ENCODE results near the gene CLK1. TPM values are rescaled to one million over a fixed set of nuclear protein-coding genes. Genes with fewer than 3 reads are reported as not detected.

The CLK1 gene
- total and polyA plus RNA-seq, 2 of the 13 experiments (the other 11 are each of a cell fraction or from before 2014, with no cell fraction given) = 66.6 to 101 TPM

DNA sequence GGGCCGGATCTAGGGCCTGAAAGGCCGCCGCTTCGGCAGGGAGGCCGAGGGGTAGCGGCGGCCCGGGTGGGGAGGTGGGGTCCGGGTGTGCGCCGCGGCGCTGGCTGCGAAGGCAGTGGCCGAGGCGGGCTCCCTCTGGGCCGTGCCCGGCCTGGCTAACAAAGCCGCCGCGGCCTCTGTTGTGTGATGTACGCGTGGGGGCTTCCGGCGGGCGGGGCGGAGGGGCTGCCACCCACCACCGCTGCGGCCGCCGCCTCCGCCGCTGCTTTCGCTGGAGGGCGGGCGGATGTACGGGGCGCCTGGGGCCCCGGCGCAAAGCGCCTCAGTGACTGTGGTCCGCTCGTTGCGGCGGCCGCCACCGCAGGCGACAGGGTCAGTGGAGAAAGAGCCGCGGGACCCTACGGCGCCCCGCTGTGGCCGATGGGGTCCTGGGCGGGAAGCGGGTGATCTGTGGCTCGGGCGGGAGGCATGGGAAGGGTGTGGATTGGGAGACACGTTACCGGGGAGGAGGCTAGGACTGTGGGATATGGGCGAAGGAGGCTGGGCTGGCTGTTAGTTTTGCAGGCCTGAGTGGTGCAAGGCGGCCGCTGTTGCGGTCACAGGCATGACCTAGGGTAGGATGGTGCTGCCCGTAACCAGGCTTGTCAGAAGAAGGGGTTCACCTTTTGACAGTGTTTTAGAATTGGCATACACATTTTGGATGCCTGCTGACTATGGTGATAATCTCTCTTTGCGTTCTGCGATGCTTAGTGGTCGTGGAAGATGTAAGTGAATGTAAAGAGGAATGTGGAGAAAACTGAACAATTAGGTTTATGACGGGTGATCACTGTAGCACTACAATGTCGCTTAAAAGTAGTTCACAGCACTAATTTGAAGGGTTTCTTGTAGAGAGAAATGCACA lies 52.1 kb downstream of the CLK1 start (continued):
- TF ChIP-seq, protein P1, sequence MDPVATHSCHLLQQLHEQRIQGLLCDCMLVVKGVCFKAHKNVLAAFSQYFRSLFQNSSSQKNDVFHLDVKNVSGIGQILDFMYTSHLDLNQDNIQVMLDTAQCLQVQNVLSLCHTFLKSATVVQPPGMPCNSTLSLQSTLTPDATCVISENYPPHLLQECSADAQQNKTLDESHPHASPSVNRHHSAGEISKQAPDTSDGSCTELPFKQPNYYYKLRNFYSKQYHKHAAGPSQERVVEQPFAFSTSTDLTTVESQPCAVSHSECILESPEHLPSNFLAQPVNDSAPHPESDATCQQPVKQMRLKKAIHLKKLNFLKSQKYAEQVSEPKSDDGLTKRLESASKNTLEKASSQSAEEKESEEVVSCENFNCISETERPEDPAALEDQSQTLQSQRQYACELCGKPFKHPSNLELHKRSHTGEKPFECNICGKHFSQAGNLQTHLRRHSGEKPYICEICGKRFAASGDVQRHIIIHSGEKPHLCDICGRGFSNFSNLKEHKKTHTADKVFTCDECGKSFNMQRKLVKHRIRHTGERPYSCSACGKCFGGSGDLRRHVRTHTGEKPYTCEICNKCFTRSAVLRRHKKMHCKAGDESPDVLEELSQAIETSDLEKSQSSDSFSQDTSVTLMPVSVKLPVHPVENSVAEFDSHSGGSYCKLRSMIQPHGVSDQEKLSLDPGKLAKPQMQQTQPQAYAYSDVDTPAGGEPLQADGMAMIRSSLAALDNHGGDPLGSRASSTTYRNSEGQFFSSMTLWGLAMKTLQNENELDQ (CRISPR knock-in tag; IDR thresholded peaks at IDR 0.05; ENCODE audit: borderline replicate concordance) = no peak
- TF ChIP-seq ZNF782 (CRISPR knock-in tag; IDR thresholded peaks at IDR 0.05; ENCODE audit: borderline replicate concordance) = peak; percentile 70; the same call in 1 of the 2 replicates
- TF ChIP-seq FLYWCH1 (CRISPR knock-in tag; IDR thresholded peaks at IDR 0.05) = peak; percentile 51; the same call in 1 of the 2 replicates
- no peak for TF ChIP-seq SNAPC2 (CRISPR knock-in tag; IDR thresholded peaks at IDR 0.05)
- TF ChIP-seq, protein P2, sequence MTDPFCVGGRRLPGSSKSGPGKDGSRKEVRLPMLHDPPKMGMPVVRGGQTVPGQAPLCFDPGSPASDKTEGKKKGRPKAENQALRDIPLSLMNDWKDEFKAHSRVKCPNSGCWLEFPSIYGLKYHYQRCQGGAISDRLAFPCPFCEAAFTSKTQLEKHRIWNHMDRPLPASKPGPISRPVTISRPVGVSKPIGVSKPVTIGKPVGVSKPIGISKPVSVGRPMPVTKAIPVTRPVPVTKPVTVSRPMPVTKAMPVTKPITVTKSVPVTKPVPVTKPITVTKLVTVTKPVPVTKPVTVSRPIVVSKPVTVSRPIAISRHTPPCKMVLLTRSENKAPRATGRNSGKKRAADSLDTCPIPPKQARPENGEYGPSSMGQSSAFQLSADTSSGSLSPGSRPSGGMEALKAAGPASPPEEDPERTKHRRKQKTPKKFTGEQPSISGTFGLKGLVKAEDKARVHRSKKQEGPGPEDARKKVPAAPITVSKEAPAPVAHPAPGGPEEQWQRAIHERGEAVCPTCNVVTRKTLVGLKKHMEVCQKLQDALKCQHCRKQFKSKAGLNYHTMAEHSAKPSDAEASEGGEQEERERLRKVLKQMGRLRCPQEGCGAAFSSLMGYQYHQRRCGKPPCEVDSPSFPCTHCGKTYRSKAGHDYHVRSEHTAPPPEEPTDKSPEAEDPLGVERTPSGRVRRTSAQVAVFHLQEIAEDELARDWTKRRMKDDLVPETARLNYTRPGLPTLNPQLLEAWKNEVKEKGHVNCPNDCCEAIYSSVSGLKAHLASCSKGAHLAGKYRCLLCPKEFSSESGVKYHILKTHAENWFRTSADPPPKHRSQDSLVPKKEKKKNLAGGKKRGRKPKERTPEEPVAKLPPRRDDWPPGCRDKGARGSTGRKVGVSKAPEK (CRISPR knock-in tag; IDR thresholded peaks at IDR 0.05; ENCODE audit: borderline replicate concordance) = peak; percentile 31; the same call in 1 of the 2 replicates
- peak; percentile 58; the same call in 1 of the 2 replicates for TF ChIP-seq ZNF331 (CRISPR knock-in tag; IDR thresholded peaks at IDR 0.05)
- no peak for TF ChIP-seq HNRNPH1 (optimal IDR thresholded peaks at IDR 0.05; ENCODE audit: low read depth, low read length)
- TF ChIP-seq, protein P3, sequence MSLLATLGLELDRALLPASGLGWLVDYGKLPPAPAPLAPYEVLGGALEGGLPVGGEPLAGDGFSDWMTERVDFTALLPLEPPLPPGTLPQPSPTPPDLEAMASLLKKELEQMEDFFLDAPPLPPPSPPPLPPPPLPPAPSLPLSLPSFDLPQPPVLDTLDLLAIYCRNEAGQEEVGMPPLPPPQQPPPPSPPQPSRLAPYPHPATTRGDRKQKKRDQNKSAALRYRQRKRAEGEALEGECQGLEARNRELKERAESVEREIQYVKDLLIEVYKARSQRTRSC (CRISPR knock-in tag; IDR thresholded peaks at IDR 0.05; ENCODE audit: low read depth) = no peak
- peak; percentile 64 for TF ChIP-seq MXD4 (CRISPR knock-in tag; IDR thresholded peaks at IDR 0.05)
- TF ChIP-seq ZSCAN25 (CRISPR knock-in tag; IDR thresholded peaks at IDR 0.05) = peak; percentile 67; the same call in 1 of the 2 replicates
- TF ChIP-seq KDM2A (CRISPR knock-in tag; IDR thresholded peaks at IDR 0.05; ENCODE audit: borderline replicate concordance, low read depth) = peak; percentile 92
- TF ChIP-seq, protein P4, sequence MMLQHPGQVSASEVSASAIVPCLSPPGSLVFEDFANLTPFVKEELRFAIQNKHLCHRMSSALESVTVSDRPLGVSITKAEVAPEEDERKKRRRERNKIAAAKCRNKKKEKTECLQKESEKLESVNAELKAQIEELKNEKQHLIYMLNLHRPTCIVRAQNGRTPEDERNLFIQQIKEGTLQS (CRISPR knock-in tag; IDR thresholded peaks at IDR 0.05) = no peak
- TF ChIP-seq ZNF670 (CRISPR knock-in tag; IDR thresholded peaks at IDR 0.05; ENCODE audit: borderline replicate concordance) = peak; percentile 7; the same call in 1 of the 2 replicates
- TF ChIP-seq, protein P5, sequence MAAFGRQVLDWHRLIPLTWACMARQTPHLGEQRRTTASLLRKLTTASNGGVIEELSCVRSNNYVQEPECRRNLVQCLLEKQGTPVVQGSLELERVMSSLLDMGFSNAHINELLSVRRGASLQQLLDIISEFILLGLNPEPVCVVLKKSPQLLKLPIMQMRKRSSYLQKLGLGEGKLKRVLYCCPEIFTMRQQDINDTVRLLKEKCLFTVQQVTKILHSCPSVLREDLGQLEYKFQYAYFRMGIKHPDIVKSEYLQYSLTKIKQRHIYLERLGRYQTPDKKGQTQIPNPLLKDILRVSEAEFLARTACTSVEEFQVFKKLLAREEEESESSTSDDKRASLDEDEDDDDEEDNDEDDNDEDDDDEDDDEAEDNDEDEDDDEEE (CRISPR knock-in tag; IDR thresholded peaks at IDR 0.05) = peak; percentile 60; the same call in 1 of the 2 replicates
- no peak for TF ChIP-seq ZFAT (CRISPR knock-in tag; conservative IDR thresholded peaks at IDR 0.05)
- TF ChIP-seq THYN1 (CRISPR knock-in tag; IDR thresholded peaks at IDR 0.05; ENCODE audit: borderline replicate concordance, low read depth) = no peak
- TF ChIP-seq, protein P6, sequence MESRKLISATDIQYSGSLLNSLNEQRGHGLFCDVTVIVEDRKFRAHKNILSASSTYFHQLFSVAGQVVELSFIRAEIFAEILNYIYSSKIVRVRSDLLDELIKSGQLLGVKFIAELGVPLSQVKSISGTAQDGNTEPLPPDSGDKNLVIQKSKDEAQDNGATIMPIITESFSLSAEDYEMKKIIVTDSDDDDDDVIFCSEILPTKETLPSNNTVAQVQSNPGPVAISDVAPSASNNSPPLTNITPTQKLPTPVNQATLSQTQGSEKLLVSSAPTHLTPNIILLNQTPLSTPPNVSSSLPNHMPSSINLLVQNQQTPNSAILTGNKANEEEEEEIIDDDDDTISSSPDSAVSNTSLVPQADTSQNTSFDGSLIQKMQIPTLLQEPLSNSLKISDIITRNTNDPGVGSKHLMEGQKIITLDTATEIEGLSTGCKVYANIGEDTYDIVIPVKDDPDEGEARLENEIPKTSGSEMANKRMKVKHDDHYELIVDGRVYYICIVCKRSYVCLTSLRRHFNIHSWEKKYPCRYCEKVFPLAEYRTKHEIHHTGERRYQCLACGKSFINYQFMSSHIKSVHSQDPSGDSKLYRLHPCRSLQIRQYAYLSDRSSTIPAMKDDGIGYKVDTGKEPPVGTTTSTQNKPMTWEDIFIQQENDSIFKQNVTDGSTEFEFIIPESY (CRISPR knock-in tag; IDR thresholded peaks at IDR 0.05) = no peak
- no peak for TF ChIP-seq ZBTB8A (CRISPR knock-in tag; IDR thresholded peaks at IDR 0.05; ENCODE audit: borderline replicate concordance, low read depth)
